HCEC 1CT (cell line): ENCODE measurements around the gene ANKMY1.
A peak's percentile ranks its signal among the peaks of the same experiment; 100 is the strongest.

Source experiments
- DNase-seq: peaks from one replicate; pipeline ENCODE4 v3.0.0-alpha.2; 2017

ANKMY1 gene

DNA sequence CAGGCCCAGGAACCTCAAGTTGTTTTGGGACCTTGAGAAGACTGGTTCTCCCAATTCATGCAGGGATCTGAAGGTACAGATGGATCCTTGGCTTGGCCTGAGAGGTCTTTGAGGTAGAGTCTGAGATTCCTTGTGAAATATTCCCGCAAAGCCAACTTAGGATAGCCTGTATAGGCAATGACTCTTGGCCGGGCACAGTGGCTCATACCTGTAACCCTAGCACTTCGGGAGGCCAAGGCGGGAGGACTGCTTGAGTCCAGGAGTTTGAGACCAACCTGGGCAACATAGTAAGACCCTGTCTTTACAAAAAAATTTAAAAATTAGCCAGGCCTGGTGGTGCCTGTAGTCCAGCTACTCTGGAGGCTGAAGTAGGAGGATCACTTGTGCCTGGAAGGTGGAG lies 40.4 kb downstream of the ANKMY1 start:
- DNase-seq, result no peak

DNA sequence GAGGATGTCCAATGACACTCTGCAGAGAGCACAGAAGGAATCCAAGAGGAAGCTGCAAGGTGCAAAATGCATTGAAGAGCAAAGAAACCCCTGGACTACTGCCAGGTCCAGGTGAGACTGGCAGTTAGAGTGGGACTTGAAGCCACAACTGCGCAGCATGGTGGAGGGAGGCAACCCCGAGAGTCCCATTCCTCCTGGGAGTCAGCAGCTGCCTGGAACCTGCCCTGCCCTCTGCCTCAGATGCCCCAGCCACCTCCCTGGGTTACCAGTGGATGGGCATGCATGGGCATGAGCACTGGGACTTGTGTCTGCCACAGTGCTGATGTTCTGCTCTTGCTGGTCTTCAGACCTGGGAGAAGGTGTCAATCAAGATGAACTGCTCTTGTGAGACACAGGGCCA lies 43.2 kb downstream of the ANKMY1 start:
- no peak for DNase-seq

DNA sequence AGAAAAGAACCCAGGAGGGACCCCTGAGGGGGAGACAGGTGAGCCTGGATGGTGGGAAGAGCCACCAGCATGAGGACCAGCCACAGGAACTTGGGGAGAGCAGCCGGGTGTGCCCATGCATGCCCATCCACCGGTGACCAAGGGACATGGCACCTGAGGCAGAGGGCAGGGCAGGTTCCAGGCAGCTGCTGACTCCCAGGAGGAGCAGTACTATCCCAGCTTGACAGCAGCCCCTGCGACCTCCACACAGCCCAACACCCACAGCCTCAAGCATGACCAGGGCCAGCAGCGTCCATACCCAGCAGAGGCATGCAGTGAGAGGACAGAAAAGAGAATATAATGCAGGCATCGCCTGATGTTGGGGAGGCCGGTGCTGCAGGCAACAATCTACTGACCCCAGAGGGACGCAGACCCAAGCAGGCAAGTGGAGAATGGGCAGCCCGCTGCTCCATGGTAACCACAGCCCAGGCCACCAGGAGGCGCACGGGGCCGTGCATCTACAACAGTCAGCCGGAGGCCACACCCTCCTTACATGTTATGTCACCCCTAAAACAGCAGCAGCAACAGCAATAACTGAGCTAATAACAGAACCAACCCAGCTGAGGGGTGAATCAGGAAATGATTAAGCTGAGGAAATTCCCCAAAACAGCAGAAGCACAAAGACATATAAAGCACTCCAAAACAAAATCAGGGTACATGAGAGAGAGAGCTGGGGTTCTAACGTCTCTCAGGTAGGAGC lies 44.1 kb downstream of the ANKMY1 start:
- DNase-seq, result peak; percentile 87

DNA sequence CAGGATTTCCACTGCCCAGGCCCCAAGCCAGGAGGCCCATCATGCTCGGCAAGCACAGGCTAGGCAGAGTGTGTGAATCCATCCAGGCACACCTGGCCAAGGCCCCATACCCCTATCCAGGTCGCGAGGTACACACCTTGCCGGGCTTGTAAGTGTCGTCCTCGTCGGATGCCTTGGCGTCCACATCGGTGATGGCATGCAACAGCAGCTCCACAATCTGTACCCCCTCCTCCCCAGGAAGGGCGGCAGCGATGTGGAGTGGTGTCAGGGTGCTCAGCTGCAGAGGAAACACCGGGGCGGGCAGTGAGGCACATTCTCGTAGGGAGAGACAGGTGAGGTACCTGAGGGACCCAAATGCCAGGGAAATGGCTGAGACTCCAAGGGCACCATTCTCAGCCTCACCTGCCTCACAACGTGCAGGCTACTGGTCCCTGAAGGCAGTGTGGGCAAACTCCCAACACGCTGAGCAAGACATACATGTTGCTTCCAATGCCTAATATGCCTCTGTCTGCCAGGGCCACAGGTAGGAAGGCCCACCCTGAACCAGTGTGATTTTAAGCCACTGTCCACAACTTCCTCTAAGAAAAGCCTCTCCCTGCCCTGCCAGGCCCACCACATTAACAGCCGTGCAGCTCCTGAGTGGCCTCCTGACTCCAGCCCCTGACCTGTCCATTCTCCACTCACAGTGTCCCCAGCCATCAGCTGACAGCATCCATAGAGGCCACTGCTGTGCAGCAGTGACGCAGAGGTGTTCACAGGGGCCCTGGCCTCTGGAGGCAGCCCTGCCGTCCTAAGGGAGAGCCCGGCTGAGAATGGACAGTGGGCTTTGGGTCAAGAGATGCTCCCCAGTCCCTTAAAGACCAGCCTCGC lies 44.9 kb downstream of the ANKMY1 start:
- DNase-seq, result no peak

DNA sequence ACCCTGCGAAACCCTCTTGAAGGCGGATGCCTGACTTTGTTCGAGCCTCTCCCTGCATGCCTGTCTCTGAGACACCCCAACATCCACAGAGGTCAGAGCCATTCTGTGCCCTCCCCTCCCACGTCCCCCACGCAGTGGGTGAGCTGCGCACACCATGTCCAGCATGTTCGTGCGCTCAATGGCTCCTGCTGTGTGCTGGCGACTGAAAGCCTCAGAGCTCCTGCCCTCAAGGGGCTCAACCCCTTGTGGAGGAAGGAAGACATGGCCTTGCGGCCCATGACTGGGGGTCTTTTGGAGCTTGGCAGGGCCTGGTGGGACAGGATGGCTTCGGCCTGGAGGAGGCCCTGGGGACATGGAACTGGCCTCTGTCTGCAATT lies 45.7 kb downstream of the ANKMY1 start:
- no peak for DNase-seq

DNA sequence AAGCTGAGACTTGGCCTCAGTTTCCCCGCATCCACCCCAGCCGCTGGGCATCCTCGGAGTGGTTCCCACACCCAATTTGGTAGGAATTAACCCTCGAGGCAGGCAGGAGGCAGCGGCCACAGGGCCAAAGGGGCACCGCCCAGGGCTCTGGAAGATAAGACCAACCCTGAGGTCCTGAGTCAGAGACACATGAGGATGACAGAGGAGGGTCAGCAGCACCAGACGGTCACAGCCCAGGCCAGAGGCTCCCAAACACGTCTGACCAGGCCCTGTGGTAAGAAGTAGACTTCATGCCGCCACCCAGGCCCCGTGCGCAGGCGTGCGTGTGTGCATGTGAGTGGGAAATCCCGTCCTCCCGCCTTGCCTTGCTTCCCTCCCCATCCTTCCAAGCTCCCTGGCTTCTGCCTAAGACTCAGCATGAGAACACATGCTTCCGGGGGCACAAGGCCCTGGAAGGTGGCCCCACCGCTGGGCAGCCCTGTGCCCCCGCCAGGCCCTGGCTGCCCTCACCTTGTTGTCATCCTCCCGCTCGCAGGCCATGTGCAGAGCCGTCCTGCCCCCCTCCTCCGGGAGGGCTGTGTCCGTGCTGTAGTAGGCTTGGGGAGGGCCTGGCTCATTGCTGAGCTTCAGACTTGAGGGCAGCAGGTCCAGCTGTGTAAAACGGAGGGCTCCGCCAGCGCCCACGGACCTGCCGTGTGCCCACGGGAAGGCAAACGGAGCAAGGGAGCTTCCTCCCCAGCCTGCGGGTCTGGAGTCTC lies 46.3 kb downstream of the ANKMY1 start:
- no peak for DNase-seq

DNA sequence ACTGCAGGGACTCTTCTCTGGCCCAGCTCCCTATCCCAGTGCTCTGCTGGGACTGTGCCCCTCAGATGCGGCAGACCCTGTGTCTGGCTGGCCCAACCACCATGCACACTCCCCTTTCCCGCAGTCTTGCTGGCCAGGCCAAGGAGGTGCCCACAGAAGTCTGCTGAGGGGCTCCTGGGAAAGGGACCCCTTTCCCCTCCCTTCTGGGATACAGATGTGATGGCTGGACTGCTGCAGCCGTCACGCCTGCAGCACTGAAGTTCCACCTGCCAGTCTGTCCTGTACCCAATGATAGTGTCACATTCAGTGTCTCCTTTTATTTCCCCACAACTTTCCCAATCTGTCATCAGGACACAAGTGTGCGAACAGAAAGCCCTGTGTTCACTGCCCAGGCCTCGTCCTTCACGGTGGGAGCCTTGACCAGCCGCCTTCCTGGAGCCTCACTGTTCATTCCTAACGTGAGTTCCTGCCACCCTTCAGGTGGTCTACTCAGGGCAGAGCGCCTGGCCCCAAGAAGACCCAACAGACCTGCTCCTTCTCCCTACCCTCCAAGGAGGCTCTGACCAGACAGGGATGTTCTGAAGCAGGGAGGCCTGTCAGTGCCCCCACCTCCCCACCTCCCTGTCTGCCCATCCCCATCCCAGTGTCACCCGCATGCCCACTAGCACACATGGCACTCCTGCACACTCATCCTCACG lies 47.1 kb downstream of the ANKMY1 start:
- no peak for DNase-seq

DNA sequence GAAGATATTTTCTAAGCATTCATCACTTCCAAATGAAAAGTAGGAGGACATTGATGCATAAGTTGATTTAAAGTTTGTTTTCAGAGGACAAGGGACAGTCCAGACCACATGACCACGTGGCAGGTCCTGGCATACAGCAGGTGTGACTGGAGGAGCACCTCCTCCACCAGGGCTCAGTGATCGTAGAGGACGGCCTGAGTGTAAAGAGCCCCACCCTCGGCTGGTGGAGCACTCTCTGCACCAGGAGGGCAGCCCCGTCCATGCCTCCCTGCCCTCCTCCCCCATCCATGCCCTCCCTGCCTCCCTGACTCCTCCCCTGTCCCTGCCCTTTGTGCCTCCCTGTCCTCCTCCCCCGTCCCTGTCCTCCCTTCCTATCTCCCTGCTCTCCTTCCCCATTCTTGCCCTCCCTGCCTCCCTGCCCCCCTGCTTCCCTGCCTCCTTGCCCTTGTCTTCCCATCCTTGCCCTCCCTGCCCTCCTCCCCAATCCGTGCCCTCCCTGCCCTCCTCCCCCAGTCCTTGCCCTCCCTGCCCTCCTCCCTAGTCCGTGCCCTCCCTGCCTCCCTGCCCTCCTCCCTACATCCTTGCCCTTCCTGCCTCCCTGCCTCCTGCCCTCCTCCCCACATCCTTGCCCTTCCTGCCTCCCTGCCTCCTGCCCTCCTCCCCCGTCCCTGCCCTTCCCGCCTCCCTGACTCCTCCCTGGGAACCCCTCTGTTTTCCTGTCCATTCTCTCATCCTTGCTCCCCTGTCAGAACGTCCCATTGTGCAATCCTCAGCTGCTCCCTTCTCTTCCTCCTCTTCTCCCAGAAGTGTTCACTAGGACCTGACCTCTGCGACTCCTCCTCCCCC lies 47.9 kb downstream of the ANKMY1 start:
- no peak for DNase-seq

DNA sequence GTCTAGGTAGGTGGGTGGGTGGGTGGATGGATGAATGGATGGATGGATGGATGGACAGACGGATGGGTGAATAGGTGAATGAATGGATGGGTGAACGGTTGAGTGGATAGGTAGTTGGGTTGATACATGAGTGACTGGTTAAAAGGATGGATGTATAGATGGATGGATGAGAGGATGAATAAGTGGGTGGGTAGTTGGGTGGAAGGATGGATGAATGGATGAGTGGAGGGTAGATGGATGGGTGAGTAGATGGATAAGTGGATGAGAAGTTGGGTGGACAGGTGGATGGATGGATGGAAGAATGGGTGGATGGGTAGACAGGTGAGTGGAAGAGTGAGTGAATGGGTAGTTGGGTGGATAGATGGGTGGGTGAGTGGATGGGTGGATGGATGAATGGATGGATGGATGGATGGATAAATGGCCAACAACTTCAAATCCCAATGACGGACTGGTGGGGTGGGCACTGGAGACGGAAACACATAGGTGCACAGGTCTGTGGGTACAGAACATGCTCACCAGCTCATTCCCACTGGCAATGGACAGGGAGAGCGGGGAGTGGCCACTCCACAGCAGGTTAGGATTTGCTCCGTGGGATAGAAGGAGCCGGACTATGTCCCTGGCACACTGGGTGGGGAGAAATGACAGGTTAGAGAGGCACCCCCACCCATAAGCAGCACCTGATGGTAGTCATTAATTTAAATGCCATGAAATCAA lies 48.8 kb downstream of the ANKMY1 start:
- no peak for DNase-seq

DNA sequence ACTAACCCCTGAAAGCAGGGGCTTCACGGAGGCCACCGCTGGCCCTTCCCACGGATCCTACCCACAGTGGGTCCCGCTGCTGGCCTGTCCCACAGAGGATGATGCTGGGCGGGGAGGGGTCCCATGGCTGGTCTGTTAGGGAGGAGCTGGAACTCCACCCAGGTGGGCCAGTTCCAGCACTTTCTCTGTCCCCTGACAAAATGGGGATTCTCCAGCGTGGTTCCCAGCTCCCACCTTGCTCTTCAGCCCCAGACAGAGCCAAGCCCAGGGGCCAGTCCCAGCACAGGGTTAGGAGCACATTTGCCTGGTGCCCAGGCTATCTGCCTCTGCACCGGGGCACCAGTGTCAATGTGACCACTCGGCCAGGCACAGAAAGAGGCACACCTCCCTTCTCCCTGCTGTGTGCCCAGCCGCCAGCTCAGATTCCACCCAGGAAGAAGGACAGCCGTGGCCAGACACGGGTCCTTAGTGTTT lies 50.0 kb downstream of the ANKMY1 start:
- DNase-seq, result no peak

DNA sequence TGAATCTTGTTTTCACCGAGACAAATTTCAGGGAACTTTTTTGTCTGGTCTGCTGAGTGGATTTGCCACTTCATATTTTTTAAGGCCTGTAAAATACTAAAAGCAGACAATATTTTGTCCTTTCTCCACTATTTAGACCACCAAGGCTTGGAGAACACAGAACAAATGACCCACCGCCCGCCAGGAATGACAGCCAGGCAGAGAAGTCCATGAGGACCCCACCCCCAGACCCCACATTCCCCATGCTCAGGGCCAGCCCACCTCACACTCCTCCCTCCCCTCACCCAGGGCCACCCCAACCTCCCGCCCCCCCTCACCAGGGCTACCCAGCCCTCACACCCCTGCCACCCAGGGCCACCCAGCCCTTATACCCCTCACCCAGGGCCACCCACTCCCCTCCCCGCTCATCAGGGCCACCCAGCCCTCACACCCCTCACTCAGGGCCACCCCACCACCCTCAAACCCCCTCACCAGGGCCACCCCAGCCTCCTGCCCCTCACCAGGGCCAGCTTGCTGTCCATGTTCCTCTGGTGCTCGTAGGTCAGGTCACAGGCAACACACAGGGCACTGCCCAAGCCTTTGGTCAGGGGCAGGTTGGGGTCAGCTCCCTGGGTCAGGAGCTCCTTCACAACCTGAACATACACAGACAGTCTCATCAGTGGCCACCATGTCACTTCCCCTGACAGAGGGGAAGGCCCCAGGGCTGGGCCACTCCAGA lies 50.6 kb downstream of the ANKMY1 start:
- DNase-seq, result no peak

DNA sequence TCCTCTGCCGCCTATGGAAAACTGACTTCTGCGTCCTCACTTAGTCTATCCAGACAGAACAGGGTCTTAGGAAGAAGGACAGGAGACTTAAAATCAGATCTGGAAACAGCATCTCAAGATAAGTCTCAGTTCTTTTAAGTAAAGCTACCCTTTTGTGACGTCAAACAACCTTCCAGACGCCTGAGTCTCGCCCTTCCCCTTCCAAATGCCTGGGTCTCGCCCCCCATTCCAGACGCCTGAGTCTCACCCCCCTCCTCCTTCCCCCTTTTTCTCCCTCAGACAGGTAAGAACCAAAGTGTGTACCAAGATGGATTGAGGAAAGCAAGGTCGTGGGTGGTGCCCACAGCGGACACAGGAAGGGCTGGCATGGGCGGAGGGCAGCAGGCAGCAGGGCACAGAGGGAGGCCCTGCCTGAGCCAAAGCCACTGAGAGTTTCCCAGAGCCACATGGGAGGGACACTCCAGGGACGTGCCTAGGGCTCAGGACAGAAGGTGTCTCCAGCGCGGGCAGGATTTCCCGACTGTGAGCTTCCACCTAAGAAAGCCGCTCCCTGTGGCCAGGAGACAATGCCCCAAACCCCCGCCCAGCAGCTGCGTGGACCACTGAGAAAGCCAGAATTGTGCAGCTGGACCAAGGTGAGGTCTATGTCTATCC lies 51.3 kb downstream of the ANKMY1 start:
- DNase-seq, result no peak

DNA sequence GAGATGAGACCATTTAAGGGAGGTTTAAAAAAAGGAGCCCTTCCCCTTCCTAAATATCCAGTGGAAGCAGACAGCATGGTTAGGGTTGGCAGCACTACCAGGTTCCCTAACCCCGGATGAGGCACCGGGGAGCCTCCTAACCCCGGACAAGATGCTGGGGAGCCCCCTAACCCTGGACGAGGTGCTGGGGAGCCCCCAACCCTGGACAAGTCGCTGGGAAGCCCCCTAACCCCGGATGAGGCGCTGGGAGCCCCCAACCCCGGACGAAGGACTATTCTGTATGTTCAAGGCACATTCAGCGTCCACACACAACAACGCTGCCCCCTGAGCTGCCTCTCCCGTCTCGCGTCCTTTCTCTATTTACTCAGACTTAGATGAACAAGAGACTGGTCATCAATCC lies 51.9 kb downstream of the ANKMY1 start:
- no peak for DNase-seq

DNA sequence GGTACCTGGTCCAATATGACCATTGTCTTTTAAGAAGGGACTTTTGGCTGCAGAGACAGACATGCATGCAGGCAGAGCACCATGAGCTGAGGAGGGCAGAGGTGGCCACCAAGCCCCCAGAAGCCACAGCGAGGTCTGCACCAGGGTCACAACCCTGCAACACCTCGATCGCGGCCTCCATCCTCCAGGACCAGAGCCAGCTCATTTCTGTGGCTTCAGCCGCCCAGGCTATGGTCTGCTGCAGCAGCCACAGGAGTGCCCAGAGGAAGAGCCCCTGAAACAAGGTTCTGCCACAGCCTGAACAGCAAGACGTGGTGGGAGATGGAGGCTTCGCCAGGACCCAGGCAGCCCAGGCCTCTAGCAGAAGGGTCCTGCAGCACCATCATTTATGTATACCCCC lies 53.9 kb downstream of the ANKMY1 start:
- no peak for DNase-seq

DNA sequence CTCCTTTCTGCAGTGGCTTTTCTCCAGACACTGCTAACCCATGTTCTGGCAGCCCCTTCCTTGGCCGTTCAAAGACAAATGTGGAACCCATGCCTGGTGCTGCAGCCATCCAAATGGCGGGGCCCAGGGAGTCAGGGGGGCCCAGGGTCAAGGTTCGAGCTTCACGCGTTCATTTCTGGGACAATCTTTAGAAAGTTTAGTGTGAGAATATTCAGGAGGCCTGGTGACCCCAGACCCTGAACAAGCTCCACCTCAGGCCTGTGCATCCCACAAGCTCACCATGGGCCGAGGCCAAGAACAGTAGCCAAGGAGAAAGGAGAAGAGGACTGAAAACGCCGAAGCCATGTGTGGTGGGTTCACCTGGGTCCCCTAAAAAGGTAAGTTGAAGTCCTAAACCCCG lies 54.4 kb downstream of the ANKMY1 start:
- no peak for DNase-seq

DNA sequence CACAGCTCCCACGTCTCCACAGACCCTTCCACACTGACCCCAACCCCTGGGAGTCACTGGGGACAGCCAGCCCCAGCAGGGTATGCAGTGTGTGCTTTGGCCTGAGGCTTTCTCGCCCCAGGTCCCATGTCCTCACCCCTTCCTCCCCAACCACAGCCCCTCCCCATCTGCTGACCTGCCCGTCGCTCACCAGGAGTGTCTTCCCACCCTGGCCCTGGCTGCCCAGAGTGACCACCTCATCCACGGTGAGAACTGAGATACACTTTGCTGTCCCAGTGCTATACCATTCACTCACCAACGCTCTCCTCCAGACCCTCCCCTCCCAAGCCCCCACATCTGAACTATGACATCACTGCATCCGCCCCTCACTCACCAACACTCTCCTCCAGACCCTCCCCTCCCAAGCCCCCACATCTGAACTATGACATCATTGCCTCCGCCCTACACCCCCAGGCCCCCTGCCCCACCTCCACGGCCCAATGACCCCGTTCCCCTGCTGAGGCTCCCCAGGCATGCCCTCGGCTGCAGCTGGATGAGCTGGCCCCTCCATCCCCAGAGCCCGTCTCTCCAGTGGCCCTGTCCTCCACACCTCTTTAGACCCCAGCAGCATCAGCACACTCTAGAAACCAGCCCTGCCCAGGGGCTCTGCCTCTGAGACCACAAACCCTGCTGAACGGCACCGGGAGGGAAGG lies 55.2 kb downstream of the ANKMY1 start:
- no peak for DNase-seq

DNA sequence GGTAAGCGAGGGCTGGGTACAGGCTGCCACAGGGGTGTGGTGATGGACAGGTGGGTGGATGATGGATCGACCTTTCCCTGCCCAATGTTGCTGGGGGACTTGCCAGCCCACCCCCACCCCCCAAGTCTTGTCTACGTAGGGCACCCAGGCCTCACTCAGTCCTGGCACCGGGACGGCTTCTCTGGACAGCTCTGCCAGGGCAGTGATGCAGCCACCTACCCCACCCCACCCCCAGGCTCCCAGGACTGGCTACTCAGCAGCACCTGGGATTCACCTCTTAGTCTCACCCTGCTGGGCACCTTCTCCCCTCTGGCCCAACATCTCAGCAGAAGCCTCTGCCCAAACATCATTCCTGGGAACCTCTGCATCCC lies 55.7 kb downstream of the ANKMY1 start:
- no peak for DNase-seq

DNA sequence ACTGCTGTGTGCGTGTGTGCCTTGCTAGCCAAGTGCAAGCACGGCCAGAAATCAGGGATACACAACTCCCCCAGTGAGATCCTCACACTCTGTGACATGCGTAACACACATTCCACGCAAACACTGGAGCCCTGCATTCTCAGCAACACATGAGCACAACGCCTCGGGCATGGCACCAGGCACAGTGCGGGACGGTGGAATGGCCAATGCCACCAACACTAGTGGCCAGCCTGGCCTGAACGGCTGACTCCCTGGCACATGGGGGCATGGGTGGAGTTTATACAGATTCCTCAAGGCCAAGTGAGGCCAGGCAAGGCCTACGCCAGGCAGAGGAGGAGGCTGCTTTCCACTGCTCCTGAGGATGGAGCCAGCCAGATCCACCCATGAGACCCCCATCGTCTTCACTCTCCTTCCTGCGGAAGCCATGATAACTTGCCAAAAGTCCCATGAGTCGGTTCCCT lies 56.2 kb downstream of the ANKMY1 start:
- DNase-seq, result no peak
